ENCODE data around the gene OR8G1. TPM values are rescaled to one million over a fixed set of nuclear protein-coding genes. Genes with fewer than 3 reads are reported as not detected.

The OR8G1 gene
- total RNA-seq, 1 donor from 2014 or later = not detected

DNA sequence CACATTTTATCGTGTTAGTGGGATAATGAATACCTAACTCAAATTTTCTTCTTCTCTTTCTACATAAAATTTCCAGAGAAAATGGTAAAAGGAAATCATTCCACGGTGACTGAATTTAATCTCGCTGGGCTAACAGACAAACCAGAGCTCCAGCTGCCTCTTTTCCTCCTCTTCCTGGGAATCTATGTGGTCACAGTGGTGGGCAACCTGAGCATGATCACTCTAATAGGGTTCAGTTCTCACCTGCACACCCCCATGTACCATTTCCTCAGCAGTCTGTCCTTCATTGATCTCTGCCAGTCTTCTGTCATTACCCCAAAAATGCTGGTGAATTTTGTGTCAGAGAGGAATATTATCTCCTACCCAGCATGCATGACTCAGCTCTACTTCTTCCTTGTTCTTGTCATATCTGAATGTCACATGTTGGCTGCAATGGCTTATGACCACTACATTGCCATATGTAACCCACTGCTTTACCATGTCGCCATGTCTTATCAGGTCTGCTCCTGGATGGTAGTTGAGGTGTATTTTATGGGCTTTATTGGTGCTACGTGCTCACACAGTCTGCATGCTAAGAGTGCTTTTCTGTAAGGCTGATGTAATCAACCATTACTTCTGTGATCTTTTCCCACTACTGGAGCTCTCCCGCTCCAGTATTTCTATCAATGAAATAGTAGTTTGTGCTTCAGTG is 33.6 kb upstream of the OR8G1 start:
- H3K27ac Mint-ChIP-seq = no peak overlapping the region
- no peak for TF ChIP-seq EZH2 (IDR thresholded peaks at IDR 0.05)
- no peak for TF ChIP-seq EZH2phosphoT487 (IDR thresholded peaks at IDR 0.05)
- no peak for TF ChIP-seq CTCF (IDR thresholded peaks at IDR 0.05)

DNA sequence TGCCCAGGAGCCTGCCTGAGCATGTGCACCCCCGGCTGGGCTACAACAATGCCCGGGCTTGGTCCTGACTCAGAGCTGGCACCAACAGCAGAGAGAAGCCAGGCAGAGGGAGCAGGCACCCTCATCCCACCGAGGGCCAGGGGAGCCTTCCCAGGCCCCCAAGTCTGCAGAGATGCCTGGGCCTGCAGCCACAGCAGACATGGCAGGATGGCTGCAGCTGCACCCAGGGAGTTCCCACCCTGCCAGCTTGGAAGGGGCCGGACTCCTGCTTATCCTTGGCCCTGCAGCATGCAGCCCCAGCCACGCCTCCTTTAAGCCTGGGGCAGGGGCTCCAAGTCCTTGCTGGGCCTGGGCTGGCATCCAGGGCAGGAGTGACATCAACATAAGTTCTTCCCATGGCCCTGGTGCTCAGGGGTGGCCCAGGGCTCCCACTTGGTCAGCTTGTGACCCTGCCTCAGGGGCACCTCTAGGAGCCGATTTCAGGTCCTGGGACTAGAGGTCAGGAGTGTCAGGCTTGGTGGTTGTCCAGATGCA is 31.0 kb upstream of the OR8G1 start:
- no peaks in the 10 kb centered on the region for H3K27me3 ChIP-seq
- H3K27me3 Mint-ChIP-seq (ENCODE audit: insufficient read depth, low read depth) = no peaks in the 10 kb centered on the region
- H2AFZ ChIP-seq (replicated peaks) = no peak overlapping the region
- no peaks in the 10 kb centered on the region for H4K20me1 ChIP-seq (ENCODE audit: low read depth)
- peaks cover 7% of the 10 kb centered on the region for H3K4me1 ChIP-seq
- TF ChIP-seq CTCF (IDR thresholded peaks at IDR 0.05) (no peak), EZH2phosphoT487 (IDR thresholded peaks at IDR 0.05) (no peak), EZH2 (IDR thresholded peaks at IDR 0.05) (no peak)
- no peaks in the 10 kb centered on the region for H3K36me3 Mint-ChIP-seq
- H3F3A ChIP-seq (ENCODE audit: low read depth) = no peaks in the 10 kb centered on the region
- no peak overlapping the region for H3K4me3 Mint-ChIP-seq
- no peak overlapping the region for H3K4me3 ChIP-seq
- H3K4me2 ChIP-seq = no peak overlapping the region
- H3K27ac ChIP-seq = no peak overlapping the region
- DNase-seq (ENCODE audit: low spot score) = no peak
- H3K27ac Mint-ChIP-seq = no peak overlapping the region
- no peak overlapping the region for H3K9ac ChIP-seq
- no peaks in the 10 kb centered on the region for H3K9me3 ChIP-seq (ENCODE audit: low read depth)
- H3K9me3 Mint-ChIP-seq = no peaks in the 10 kb centered on the region
- H3K4me1 Mint-ChIP-seq = no peaks in the 10 kb centered on the region
- no peaks in the 10 kb centered on the region for H3K36me3 ChIP-seq
- H3K79me2 ChIP-seq (ENCODE audit: low read depth) = no peaks in the 10 kb centered on the region

More for the DNA sequence above, 33.6 kb upstream of the OR8G1 start:
- no peaks in the 10 kb centered on the region for H3K27me3 ChIP-seq
- no peaks in the 10 kb centered on the region for H3K4me1 ChIP-seq
- Mint-ChIP-seq H3K4me3 (no peak overlapping the region), H3K4me1 (no peaks in the 10 kb centered on the region), H3K9me3 (no peaks in the 10 kb centered on the region), H3K27me3 (ENCODE audit: insufficient read depth, low read depth) (no peaks in the 10 kb centered on the region), H3K36me3 (no peaks in the 10 kb centered on the region)
- no peaks in the 10 kb centered on the region for H3K79me2 ChIP-seq (ENCODE audit: low read depth)
- no peak overlapping the region for H3K4me3 ChIP-seq
- no peak for DNase-seq (ENCODE audit: low spot score)
- no peaks in the 10 kb centered on the region for H4K20me1 ChIP-seq (ENCODE audit: low read depth)
- H3K9me3 ChIP-seq (ENCODE audit: low read depth) = no peaks in the 10 kb centered on the region
- no peak overlapping the region for H3K27ac ChIP-seq
- H3K9ac ChIP-seq = no peak overlapping the region
- no peak overlapping the region for H2AFZ ChIP-seq (replicated peaks)
- H3K4me2 ChIP-seq = no peak overlapping the region
- H3K36me3 ChIP-seq = no peaks in the 10 kb centered on the region
- H3F3A ChIP-seq (ENCODE audit: low read depth) = no peaks in the 10 kb centered on the region

DNA sequence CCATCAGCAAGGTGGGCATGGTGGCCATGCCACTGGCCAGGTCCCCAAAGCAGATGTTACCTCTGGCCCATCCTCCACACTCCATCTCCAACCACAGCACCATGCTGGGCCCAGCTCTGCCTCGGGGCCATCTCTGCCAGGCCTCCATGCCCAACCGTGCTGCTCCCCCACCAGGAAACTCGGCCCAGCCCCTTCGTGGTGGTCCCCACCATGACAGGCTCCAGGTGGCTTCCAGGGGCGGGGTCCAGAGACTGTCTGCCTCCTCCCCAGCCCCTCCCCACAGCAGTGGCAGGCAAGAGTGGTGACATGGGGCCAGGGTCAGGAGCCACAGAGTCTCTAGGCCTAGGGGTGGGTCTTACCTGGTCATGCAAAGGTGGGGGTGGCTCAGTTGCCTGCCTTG is 30.5 kb upstream of the OR8G1 start:
- H3K79me2 ChIP-seq (ENCODE audit: low read depth) = no peaks in the 10 kb centered on the region
- no peaks in the 10 kb centered on the region for H3F3A ChIP-seq (ENCODE audit: low read depth)
- no peak overlapping the region for H3K4me3 Mint-ChIP-seq
- H3K9me3 ChIP-seq (ENCODE audit: low read depth) = no peaks in the 10 kb centered on the region
- no peaks in the 10 kb centered on the region for H3K36me3 ChIP-seq
- no peak for TF ChIP-seq EZH2 (IDR thresholded peaks at IDR 0.05)
- TF ChIP-seq EZH2phosphoT487 (IDR thresholded peaks at IDR 0.05) = no peak
- no peak for TF ChIP-seq CTCF (IDR thresholded peaks at IDR 0.05)
- no peak overlapping the region for H2AFZ ChIP-seq (replicated peaks)
- DNase-seq (ENCODE audit: low spot score) = no peak
- H3K9me3 Mint-ChIP-seq = no peaks in the 10 kb centered on the region
- no peaks in the 10 kb centered on the region for H3K4me1 Mint-ChIP-seq
- H3K27me3 Mint-ChIP-seq (ENCODE audit: insufficient read depth, low read depth) = no peaks in the 10 kb centered on the region
- H3K9ac ChIP-seq = no peak overlapping the region
- no peak overlapping the region for H3K4me3 ChIP-seq
- H3K27ac Mint-ChIP-seq = no peak overlapping the region
- no peaks in the 10 kb centered on the region for H3K27me3 ChIP-seq
- H4K20me1 ChIP-seq (ENCODE audit: low read depth) = no peaks in the 10 kb centered on the region
- no peak overlapping the region for H3K4me2 ChIP-seq
- H3K4me1 ChIP-seq = peaks cover 7% of the 10 kb centered on the region
- no peaks in the 10 kb centered on the region for H3K36me3 Mint-ChIP-seq
- no peak overlapping the region for H3K27ac ChIP-seq

Data from neural progenitor cell (in vitro differentiated cells).